HCT116 (cell line): ENCODE measurements around the gene SEC22A.

ENCODE experiments used
- CBX3 ChIP-seq: IDR thresholded peaks from 2 replicates; pipeline ENCODE4 v1.6.1; 2012; ENCODE audit warnings: low read depth
- CEBPB ChIP-seq: IDR thresholded peaks from 2 replicates; pipeline ENCODE4 v1.6.1; 2012; ENCODE audit warnings: low read depth
- ELF1 ChIP-seq: IDR thresholded peaks from 2 replicates; pipeline ENCODE4 v1.6.1; 2012; ENCODE audit warnings: low read depth, borderline replicate concordance
- EZH2phosphoT487 ChIP-seq: fragments of 200-600 bp; IDR thresholded peaks from 2 replicates; pipeline ENCODE4 v1.6.1; 2018; ENCODE audit warnings: antibody characterized with exemption, borderline replicate concordance
- POLR2A ChIP-seq: IDR thresholded peaks from 2 replicates; pipeline ENCODE4 v1.7.0; 2011; ENCODE audit warnings: borderline replicate concordance; ENCODE audit not compliant: insufficient read depth, insufficient read length; ENCODE audit errors: extremely low read depth
- POLR2AphosphoS5 ChIP-seq: IDR thresholded peaks from 2 replicates; pipeline ENCODE4 v1.6.1; 2011; ENCODE audit warnings: mild to moderate bottlenecking, low read depth, low read length, moderate library complexity
- TF ChIP-seq, protein P1 (sequence below), 3 experiments: fragments of 200-600 bp in 1 of 3; sonication (generic) in 1 of 3; IDR thresholded peaks in 2 of 3; conservative IDR thresholded peaks in 1 of 3; 2 replicates each; pipeline ENCODE4 v1.5.1; 2012 to 2017; ENCODE audit warnings: low read depth in 2 of 3, low read length in 2 of 3, antibody characterized with exemption in 1 of 3, borderline replicate concordance in 1 of 3, control low read depth in 1 of 3, mild to moderate bottlenecking in 1 of 3, mixed read lengths in 1 of 3, mixed run types in 1 of 3, moderate library complexity in 1 of 3; ENCODE audit not compliant: insufficient read depth in 1 of 3
- TF ChIP-seq, protein P2 (sequence below): IDR thresholded peaks from 2 replicates; pipeline ENCODE4 v1.6.1; 2012; ENCODE audit warnings: low read depth

DNA sequence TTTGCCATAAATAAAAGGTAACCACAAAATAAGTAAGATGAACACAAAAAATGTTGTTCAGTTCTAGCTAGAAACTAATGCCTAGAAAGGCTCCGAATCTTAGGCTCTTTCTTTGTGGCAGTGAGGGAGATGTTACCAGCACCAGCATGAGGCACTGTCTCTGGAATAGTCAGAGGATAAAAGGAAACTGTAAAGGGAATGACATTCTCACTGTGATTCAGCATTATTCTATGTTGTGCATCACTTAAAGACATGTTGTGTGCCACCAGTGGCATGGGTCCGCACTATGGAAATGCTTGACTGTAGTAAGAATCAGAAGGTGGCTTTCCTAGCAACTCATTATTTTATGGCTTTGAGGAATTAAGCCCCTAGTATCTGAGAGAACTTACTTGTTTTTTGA, 70.8 kb downstream of the SEC22A start:
- TF ChIP-seq, protein P1, sequence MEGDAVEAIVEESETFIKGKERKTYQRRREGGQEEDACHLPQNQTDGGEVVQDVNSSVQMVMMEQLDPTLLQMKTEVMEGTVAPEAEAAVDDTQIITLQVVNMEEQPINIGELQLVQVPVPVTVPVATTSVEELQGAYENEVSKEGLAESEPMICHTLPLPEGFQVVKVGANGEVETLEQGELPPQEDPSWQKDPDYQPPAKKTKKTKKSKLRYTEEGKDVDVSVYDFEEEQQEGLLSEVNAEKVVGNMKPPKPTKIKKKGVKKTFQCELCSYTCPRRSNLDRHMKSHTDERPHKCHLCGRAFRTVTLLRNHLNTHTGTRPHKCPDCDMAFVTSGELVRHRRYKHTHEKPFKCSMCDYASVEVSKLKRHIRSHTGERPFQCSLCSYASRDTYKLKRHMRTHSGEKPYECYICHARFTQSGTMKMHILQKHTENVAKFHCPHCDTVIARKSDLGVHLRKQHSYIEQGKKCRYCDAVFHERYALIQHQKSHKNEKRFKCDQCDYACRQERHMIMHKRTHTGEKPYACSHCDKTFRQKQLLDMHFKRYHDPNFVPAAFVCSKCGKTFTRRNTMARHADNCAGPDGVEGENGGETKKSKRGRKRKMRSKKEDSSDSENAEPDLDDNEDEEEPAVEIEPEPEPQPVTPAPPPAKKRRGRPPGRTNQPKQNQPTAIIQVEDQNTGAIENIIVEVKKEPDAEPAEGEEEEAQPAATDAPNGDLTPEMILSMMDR (IDR thresholded peaks at IDR 0.05 in 2 of 3, conservative IDR thresholded peaks at IDR 0.05 in 1 of 3; ENCODE audit: borderline replicate concordance in 1 of 3, insufficient read depth in 1 of 3, low read depth in 2 of 3, low read length in 2 of 3), result no peak
- TF ChIP-seq ELF1 (no peak), CBX3 (no peak), POLR2AphosphoS5 (no peak), POLR2A (no peak), EZH2phosphoT487 (no peak), CEBPB (no peak)
- TF ChIP-seq, protein P2, sequence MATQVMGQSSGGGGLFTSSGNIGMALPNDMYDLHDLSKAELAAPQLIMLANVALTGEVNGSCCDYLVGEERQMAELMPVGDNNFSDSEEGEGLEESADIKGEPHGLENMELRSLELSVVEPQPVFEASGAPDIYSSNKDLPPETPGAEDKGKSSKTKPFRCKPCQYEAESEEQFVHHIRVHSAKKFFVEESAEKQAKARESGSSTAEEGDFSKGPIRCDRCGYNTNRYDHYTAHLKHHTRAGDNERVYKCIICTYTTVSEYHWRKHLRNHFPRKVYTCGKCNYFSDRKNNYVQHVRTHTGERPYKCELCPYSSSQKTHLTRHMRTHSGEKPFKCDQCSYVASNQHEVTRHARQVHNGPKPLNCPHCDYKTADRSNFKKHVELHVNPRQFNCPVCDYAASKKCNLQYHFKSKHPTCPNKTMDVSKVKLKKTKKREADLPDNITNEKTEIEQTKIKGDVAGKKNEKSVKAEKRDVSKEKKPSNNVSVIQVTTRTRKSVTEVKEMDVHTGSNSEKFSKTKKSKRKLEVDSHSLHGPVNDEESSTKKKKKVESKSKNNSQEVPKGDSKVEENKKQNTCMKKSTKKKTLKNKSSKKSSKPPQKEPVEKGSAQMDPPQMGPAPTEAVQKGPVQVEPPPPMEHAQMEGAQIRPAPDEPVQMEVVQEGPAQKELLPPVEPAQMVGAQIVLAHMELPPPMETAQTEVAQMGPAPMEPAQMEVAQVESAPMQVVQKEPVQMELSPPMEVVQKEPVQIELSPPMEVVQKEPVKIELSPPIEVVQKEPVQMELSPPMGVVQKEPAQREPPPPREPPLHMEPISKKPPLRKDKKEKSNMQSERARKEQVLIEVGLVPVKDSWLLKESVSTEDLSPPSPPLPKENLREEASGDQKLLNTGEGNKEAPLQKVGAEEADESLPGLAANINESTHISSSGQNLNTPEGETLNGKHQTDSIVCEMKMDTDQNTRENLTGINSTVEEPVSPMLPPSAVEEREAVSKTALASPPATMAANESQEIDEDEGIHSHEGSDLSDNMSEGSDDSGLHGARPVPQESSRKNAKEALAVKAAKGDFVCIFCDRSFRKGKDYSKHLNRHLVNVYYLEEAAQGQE, result no peak
